KMS-11 (cell line): ENCODE data around the gene OLFML1.

Experiments
- H2AFZ ChIP-seq: fragments of 200-600 bp; sonication (generic); 2 replicates; pipeline ENCODE4 v1.6.1; 2016; ENCODE audit warnings: antibody characterized with exemption, mixed run types, low read depth
- H3K27ac ChIP-seq: fragments of 200-600 bp; sonication (generic); 2 replicates; pipeline ENCODE4 v1.6.1; 2016; ENCODE audit warnings: mild to moderate bottlenecking, mixed run types
- H3K27me3 ChIP-seq: fragments of 200-600 bp; sonication (generic); 2 replicates; pipeline ENCODE4 v1.6.1; 2017; ENCODE audit warnings: mild to moderate bottlenecking, low read depth, mixed run types, moderate library complexity; ENCODE audit not compliant: insufficient read depth
- H3K36me3 ChIP-seq: fragments of 200-600 bp; sonication (generic); 2 replicates; pipeline ENCODE4 v1.6.1; 2017; ENCODE audit warnings: mild to moderate bottlenecking, mixed run types; ENCODE audit not compliant: insufficient read depth
- H3K4me1 ChIP-seq: fragments of 200-600 bp; sonication (generic); 2 replicates; pipeline ENCODE4 v1.6.1; 2016; ENCODE audit warnings: mild to moderate bottlenecking, low read depth, mixed run types; ENCODE audit not compliant: poor library complexity, severe bottlenecking
- H3K4me2 ChIP-seq: fragments of 200-600 bp; sonication (generic); 2 replicates; pipeline ENCODE4 v1.7.0; 2016; ENCODE audit warnings: mild to moderate bottlenecking, mixed run types
- H3K4me3 ChIP-seq: fragments of 200-600 bp; sonication (generic); IDR thresholded peaks from 2 replicates; pipeline ENCODE4 v1.6.1; 2017; ENCODE audit warnings: low read depth, low read length, mixed read lengths; ENCODE audit not compliant: insufficient read depth
- H3K79me2 ChIP-seq: fragments of 200-600 bp; sonication (generic); 2 replicates; pipeline ENCODE4 v1.6.1; 2016; ENCODE audit warnings: low read depth, mixed run types; ENCODE audit not compliant: insufficient read depth
- H3K9ac ChIP-seq: fragments of 200-600 bp; sonication (generic); 2 replicates; pipeline ENCODE4 v1.6.1; 2016; ENCODE audit warnings: mild to moderate bottlenecking, mixed run types
- H4K20me1 ChIP-seq: fragments of 200-600 bp; sonication (generic); 2 replicates; pipeline ENCODE4 v1.6.1; 2016; ENCODE audit warnings: mild to moderate bottlenecking, mixed run types; ENCODE audit not compliant: insufficient read depth
- CTCF ChIP-seq: fragments of 200-600 bp; sonication (generic); conservative IDR thresholded peaks from 2 replicates; pipeline ENCODE4 v1.6.1; 2017; ENCODE audit warnings: low read depth, mild to moderate bottlenecking, antibody characterized with exemption, low read length, moderate library complexity, mixed read lengths

The OLFML1 gene

GRCh38 chr11:7485186-7486097, at the start of gene OLFML1:
TSS of gene OLFML1 (plus strand) at chr11:7485506. CDS start at chr11:7485876, 370 bp downstream.
- Histone ChIP-seq H4K20me1 (no peaks in the 10 kb centered on the region), H3K36me3 (no peaks in the 10 kb centered on the region), H3K4me3 (no peak within 1 kb of the TSS), H3K27me3 (no peaks in the 10 kb centered on the region), H2AFZ (no peak within 1 kb of the TSS), H3K4me2 (no peak within 1 kb of the TSS), H3K4me1 (no peaks in the 10 kb centered on the region), H3K79me2 (no peaks in the 10 kb centered on the region), H3K9ac (no peak within 1 kb of the TSS), H3K27ac (no peak within 1 kb of the TSS)
- TF ChIP-seq CTCF = no peak

DNA sequence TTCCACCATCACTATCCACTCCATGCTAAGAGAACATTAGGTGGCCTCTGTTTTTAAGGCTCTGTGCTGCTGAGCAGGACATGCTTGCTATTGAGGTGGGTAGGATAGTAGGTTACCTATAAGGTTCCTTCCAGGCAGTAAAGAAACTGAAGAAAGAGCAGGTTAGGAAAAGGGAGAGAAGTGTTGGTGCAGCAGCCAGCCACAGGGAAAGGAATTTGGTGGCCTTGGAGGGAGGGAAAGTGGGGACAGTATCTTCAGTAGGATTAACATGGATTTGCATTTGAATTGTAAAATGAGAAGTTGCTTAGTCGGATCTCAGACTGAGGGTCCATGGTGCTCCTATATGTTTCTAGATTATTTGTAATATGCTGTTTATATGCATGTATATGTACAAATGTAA, 49.2 kb upstream of the OLFML1 start:
- Histone ChIP-seq H3K4me2 (no peak overlapping the region), H3K9ac (no peak overlapping the region), H2AFZ (no peak overlapping the region), H3K27ac (no peak overlapping the region), H4K20me1 (no peaks in the 10 kb centered on the region), H3K79me2 (no peaks in the 10 kb centered on the region), H3K4me3 (no peak overlapping the region), H3K27me3 (no peaks in the 10 kb centered on the region), H3K36me3 (no peaks in the 10 kb centered on the region), H3K4me1 (no peaks in the 10 kb centered on the region)
- TF ChIP-seq CTCF = no peak

DNA sequence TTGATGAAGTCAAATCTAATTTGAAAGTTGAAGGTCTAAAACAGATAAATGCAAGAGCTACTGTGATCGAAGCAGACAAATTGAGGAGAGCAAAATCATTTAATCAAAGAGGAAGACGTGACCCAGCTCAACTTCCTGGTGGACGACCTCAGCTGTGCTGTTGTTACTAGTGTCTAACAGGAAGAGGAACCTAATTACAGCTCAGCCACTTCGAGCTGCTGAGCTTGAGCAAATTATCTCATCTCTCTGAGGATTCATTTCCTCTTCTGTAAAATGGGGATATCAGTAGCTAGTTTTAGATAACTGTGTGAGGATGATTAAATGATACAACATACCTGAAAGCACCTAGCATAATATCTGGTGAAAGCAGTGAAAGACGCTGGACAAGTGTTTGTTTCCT, 48.6 kb upstream of the OLFML1 start:
- Histone ChIP-seq H2AFZ (no peak overlapping the region), H4K20me1 (no peaks in the 10 kb centered on the region), H3K4me1 (no peaks in the 10 kb centered on the region), H3K79me2 (no peaks in the 10 kb centered on the region), H3K27ac (no peak overlapping the region), H3K4me3 (no peak overlapping the region), H3K4me2 (no peak overlapping the region), H3K9ac (no peak overlapping the region), H3K36me3 (no peaks in the 10 kb centered on the region), H3K27me3 (no peaks in the 10 kb centered on the region)
- no peak for TF ChIP-seq CTCF

GRCh38 chr11:7437696-7438095, 47.6 kb upstream of the OLFML1 start:
- Histone ChIP-seq H3K79me2 (no peaks in the 10 kb centered on the region), H3K36me3 (no peaks in the 10 kb centered on the region), H4K20me1 (no peaks in the 10 kb centered on the region), H3K27ac (no peak overlapping the region), H3K4me2 (no peak overlapping the region), H3K4me3 (no peak overlapping the region), H2AFZ (no peak overlapping the region), H3K27me3 (no peaks in the 10 kb centered on the region), H3K4me1 (no peaks in the 10 kb centered on the region), H3K9ac (no peak overlapping the region)
- TF ChIP-seq CTCF = no peak
